H4 (cell line): ENCODE results near the gene MRNIP. TPM values are rescaled to one million over a fixed set of nuclear protein-coding genes. Genes with fewer than 3 reads are reported as not detected.

ENCODE experiments used
- DNase-seq: peaks from one replicate; pipeline ENCODE4 v3.0.0-alpha.2; 2015; ENCODE audit warnings: low spot score
- total RNA-seq: library from RNA; depleted of rRNA; stranded (reverse); fragments of >200 nt; shearing (Covaris generic); gene quantifications from 2 replicates; pipeline ENCODE4 v1.2.3, GENCODE V29; 2014

Gene MRNIP
- total RNA-seq, 1 experiment from 2014 or later: 3.8 TPM

GRCh38 chr5:179821298-179822058, 37.1 kb downstream of the MRNIP start:
- peak; percentile 97 for DNase-seq

DNA sequence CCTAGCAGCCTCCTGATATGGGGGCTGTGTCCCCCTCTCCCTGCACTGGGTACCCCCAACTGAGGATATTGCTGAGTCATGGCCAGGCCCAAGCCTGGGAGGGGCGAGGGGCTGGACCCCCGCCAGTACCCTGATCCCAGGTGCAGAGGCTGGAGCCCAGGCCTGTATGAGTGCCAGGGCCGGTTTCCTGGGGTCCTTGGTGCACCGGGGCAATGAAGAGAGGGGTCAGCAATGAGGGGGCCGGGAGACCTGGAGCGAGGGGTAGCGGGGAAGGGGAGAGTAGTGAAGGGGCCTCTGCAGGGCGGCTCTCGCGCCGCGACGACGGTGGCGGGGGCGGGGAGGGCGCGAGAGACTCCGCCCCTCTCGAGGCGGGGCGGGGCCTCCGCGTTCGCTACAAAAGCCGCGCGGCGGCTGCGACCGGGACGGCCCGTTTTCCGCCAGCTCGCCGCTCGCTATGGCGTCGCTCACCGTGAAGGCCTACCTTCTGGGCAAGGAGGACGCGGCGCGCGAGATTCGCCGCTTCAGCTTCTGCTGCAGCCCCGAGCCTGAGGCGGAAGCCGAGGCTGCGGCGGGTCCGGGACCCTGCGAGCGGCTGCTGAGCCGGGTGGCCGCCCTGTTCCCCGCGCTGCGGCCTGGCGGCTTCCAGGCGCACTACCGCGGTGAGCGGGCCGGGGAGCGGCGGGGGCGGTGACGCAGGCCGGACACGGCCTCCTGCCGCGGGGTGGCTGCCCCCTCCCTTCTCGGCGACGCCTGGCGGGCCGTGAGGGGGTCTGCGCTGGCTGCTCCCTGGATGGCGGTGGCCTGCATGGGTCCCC, 37.9 kb downstream of the MRNIP start, which contains the start of gene SQSTM1:
Gene SQSTM1, plus strand, starts transcription at position 423 of the 815 bp plus-strand sequence. Its CDS starts 32 bp downstream, at position 455.
- peak; percentile 86 for DNase-seq

DNA sequence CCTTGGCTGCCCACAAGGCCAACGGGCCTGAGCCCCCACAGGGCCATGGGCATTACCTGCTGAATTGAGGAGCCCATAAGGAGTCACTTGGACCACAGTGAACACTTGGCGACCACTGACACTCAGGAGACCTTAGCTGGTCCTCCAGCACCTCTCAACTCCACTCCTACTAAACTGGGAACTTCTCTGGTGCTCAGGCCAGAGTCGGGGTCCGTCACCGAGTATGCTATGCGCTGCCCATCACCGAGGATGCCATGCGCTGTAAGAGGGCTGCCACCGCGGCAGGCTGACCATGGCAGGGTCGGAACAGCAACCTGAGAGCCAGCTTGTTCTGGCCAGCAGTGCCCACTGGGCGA, 38.5 kb downstream of the MRNIP start:
- DNase-seq: no peak

GRCh38 chr5:179819296-179820126, 39.1 kb downstream of the MRNIP start:
- peak; percentile 93 for DNase-seq

DNA sequence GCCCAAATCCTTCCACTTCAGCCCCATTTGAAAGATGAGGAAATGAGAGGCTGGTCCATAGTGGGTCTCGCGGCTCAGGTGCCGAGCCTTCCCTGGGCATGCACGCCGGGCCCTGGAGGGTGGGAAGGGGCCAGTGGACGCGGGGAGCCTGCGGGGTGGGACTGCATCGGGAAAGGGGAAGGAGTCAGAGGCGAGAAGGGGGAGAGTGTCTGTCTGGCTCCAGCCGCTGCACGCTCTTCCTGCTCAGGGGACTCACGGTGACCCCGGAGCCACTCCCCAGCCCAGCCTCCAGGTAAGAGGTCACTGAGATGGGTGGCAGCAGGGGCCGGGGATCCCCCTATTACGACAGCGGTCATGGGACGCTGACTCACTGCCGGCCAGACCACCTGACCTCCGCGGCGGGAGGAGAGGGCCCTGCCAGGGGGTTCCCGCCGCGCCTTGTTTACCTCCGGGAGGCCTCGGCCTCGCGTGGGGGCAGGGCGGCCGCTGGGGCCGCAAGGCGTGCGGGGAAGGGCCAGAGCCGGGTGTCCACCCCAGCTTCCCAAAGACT, 39.8 kb downstream of the MRNIP start:
- DNase-seq: peak; percentile 98

- DNase-seq: no peak
These were observed 40.5 kb downstream of the MRNIP start for GRCh38 chr5:179817890-179818745.

GRCh38 chr5:179817470-179817840, 41.2 kb downstream of the MRNIP start:
- no peak for DNase-seq

- DNase-seq: no peak
These were observed 41.7 kb downstream of the MRNIP start for GRCh38 chr5:179816796-179817469.

DNA sequence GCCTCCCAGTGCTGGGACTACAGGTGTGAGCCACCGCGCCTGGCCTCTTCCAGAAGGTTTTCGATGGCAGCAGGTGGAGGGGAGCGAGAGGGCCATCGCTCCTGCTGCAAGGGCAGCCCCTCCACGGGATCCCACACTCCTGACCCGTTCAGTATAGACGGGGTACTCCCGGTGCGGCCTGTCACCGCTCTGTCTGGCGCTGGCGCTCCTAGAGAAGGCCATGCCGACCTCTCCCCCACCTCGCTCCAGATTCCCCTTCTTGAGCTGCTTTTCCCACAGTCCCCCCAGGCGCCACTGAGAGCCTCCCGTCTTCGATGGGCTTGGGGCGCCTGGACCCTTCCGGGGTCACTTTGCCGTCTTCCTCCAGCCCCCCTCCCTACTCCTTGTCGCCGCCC, 42.2 kb downstream of the MRNIP start:
- no peak for DNase-seq

- no peak for DNase-seq
These were observed 42.9 kb downstream of the MRNIP start for GRCh38 chr5:179815491-179816249.

DNA sequence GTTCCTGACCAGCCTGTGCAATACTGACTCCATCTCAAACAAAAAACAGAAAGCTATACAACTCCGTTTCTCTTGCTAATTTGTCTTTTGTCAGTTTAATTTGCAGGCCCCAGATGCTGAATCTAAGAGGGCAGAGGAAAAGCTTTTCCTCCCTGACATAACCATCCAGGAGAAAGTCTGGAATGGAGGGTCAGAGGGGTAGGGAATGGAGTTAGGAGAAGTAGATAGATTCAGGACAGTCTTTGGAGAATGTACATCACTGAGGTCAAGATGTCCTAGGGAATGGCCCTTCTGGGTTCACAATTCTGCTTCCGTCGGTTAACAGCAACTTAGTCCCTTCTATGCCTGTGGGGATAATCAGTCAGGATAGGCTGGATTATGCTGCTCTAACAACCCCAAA, 44.5 kb downstream of the MRNIP start:
- DNase-seq: no peak

DNA sequence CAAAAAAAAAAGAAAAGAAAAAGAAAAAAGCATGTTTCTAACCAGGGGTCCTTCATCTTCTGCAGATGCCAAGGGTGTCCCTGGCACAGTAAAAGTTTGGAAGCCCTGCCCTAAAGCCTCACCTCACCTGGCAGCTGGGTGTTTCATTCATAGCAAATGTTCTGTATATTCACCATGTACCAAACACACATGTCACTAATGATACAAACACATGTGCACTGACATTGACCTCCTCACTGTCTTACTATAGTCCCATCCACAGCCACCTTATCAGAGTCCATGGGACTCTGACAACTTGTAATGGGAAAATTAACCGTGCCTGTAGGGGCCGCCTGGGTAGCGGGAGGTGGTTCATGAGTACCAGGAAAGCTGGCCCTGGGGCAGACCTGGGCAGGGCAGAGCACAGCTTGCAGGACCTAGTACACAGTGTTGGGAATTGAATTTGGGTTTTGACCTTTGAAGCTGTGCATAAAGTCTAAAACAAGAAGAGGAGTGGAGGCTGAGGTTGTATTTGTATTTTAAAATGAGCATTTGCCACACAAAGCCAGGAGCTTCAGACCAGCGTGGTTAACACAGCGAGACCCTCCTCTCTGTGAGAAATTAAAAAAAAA, 45.5 kb downstream of the MRNIP start:
- DNase-seq: no peak

- no peak for DNase-seq
These were observed 46.3 kb downstream of the MRNIP start for GRCh38 chr5:179812135-179812825.

GRCh38 chr5:179806250-179807048, 52.2 kb downstream of the MRNIP start, which contains the start of gene MGAT4B:
MGAT4B (minus strand) TSS chr5:179806866; CDS start chr5:179806583, 283 bp downstream.
- no peak for DNase-seq

DNA sequence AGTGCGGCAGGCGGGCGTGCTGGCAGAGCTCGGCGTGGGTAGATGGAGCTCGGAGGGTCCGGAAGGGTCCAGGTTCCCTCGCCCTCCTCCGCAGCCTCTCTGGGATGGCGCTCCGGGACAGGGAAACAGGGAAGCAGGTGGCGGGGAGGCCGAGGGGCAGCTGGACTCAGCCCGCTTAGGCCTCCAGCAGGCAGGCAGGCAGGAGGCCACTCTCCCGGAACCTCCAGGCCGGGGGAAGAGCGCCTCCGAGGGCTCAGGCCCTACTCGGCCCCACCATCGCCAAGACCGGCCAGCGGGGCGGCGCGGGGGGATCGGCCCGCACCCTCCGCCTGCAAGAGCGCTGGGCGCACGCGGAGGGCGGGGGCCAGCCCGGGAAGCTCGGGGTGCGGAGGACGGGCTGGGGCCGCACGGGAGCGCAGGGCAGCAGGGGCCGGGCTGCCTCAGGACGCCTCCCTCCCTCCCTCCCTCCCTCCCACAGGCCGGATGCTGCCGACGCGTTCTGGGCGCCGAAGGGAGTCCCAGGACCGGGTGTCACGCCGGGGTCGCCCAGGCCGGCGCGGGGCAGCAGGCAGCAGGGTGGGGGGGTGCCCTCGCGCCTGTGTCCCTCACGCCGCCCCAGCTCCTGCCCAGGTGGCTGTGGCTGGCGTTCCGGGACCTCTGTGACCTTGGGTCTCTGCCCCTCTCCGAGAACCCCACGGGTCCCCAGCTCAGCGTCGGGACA, 52.9 kb downstream of the MRNIP start:
- DNase-seq: no peak

GRCh38 chr5:179805070-179805528, 53.5 kb downstream of the MRNIP start:
- DNase-seq: no peak

GRCh38 chr5:179804555-179804947, 54.1 kb downstream of the MRNIP start:
- no peak for DNase-seq
